HCT116 (cell line): ENCODE measurements around the gene SCGB3A2. TPM values are rescaled to one million over a fixed set of nuclear protein-coding genes. Genes with fewer than 3 reads are reported as not detected.

Experiments used
- ATAC-seq: fragments of 200-7000 bp; cut with Tn5 transposase; 2 replicates; pipeline ENCODE4 v1.9.1; 2020; ENCODE audit warnings: mild to moderate bottlenecking, moderate library complexity
- BruUV-seq: library from RNA; stranded (reverse); fragments of 400-500 nt; replicated peaks from 2 replicates; lab custom pipeline; 2021; lab: Mats Ljungman, UMichigan
- CTCF ChIA-PET: fragments of 300-600 bp; sonication (Branson Sonifier 250); formaldehyde crosslinking; loops from one replicate; lab custom pipeline; 2021; ENCODE audit warnings: antibody characterized with exemption; lab: Charles Lee
- POLR2A ChIA-PET: fragments of 300-600, 350-600 bp; sonication (Branson Sonifier 250); formaldehyde crosslinking; loops from one replicate; lab custom pipeline; 2021; ENCODE audit warnings: antibody characterized with exemption; lab: Charles Lee
- RAD21 ChIA-PET, 2 experiments: fragments of 300-600 bp; sonication (Branson Sonifier 250); formaldehyde crosslinking; loops; one replicate each; lab custom pipeline; 2023; ENCODE audit warnings: low total read pairs in 2 of 2; ENCODE audit not compliant: uncharacterized antibody in 2 of 2, unreplicated experiment in 2 of 2, low non-redundant PET in 1 of 2; lab: Charles Lee
- DNase-seq: peaks from one replicate; pipeline ENCODE4 v3.0.0-alpha.2; 2010; ENCODE audit warnings: low read depth, low spot score
- H2AFZ ChIP-seq: fragments of 200-600 bp; shearing (Covaris generic), sonication (generic); 2 replicates; pipeline ENCODE4 v1.6.1; 2017; ENCODE audit warnings: low read depth, mixed run types, mixed read lengths, antibody characterized with exemption, low read length; ENCODE audit not compliant: poor library complexity, severe bottlenecking
- H3K27ac ChIP-seq: 2 replicates; pipeline ENCODE4 v1.5.1; 2012; ENCODE audit warnings: low read depth, low read length
- H3K27me3 ChIP-seq: fragments of 200-600 bp; sonication (generic); 2 replicates; pipeline ENCODE4 v1.6.1; 2016; ENCODE audit warnings: mixed run types, low read length, mixed read lengths; ENCODE audit not compliant: insufficient read depth
- H3K36me3 ChIP-seq, 2 experiments: fragments of 200-500 bp in 1 of 2; fragments of 200-600 bp in 1 of 2; sonication (Bioruptor generic) in 1 of 2; sonication (generic) in 1 of 2; 2 replicates each; pipeline versions ENCODE4 v1.5.1 to v1.6.1; 2014 to 2016; ENCODE audit warnings: low read length in 2 of 2, inconsistent platforms in 1 of 2, mixed read lengths in 1 of 2, mixed run types in 1 of 2; ENCODE audit not compliant: insufficient read depth in 2 of 2, control insufficient read depth in 1 of 2
- H3K4me1 ChIP-seq, 2 experiments: fragments of 200-600 bp in 1 of 2; sonication (generic) in 1 of 2; 2 replicates each; pipeline versions ENCODE4 v1.5.1 to v1.6.1; 2012 to 2017; ENCODE audit warnings: low read length in 2 of 2, inconsistent platforms in 1 of 2, mild to moderate bottlenecking in 1 of 2, mixed read lengths in 1 of 2, mixed run types in 1 of 2, moderate library complexity in 1 of 2; ENCODE audit not compliant: insufficient read depth in 2 of 2, control insufficient read depth in 1 of 2
- H3K4me2 ChIP-seq: fragments of 200-600 bp; sonication (generic); 2 replicates; pipeline ENCODE4 v1.6.1; 2017; ENCODE audit warnings: mixed run types, low read length, mixed read lengths
- H3K4me3 ChIP-seq, 2 experiments: fragments of 200-600 bp in 1 of 2; sonication (generic) in 1 of 2; replicated peaks in 1 of 2; 2 replicates each; pipeline ENCODE4 v1.5.1; 2011 to 2016; ENCODE audit warnings: low read length in 2 of 2, control low read depth in 1 of 2, low read depth in 1 of 2, mild to moderate bottlenecking in 1 of 2, mixed read lengths in 1 of 2, mixed run types in 1 of 2
- H3K79me2 ChIP-seq: fragments of 200-600 bp; sonication (generic); 2 replicates; pipeline ENCODE4 v1.6.1; 2017; ENCODE audit warnings: mild to moderate bottlenecking, mixed run types, low read length, moderate library complexity, mixed read lengths; ENCODE audit not compliant: insufficient read depth
- H3K9ac ChIP-seq: fragments of 200-600 bp; sonication (generic); 2 replicates; pipeline ENCODE4 v1.6.1; 2016; ENCODE audit warnings: low read length, mixed read lengths
- H3K9me2 ChIP-seq: fragments of 200-600 bp; sonication (generic), shearing (Covaris generic); 2 replicates; pipeline ENCODE4 v1.6.1; 2017; ENCODE audit warnings: mixed run types, mild to moderate bottlenecking, moderate library complexity; ENCODE audit not compliant: insufficient read depth
- H3K9me3 ChIP-seq, 2 experiments: fragments of 200-500 bp in 1 of 2; fragments of 200-600 bp in 1 of 2; sonication (Bioruptor generic) in 1 of 2; sonication (generic) in 1 of 2; 2 replicates each; pipeline ENCODE4 v1.6.1; 2014 to 2017; ENCODE audit warnings: low read length in 2 of 2, mixed read lengths in 2 of 2, inconsistent platforms in 1 of 2, low read depth in 1 of 2, mild to moderate bottlenecking in 1 of 2, mixed run types in 1 of 2, moderate library complexity in 1 of 2; ENCODE audit not compliant: control insufficient read depth in 1 of 2, insufficient read depth in 1 of 2
- H4K20me1 ChIP-seq: fragments of 200-600 bp; sonication (generic), shearing (Covaris generic); 2 replicates; pipeline ENCODE4 v1.6.1; 2017; ENCODE audit warnings: mixed run types, mild to moderate bottlenecking, moderate library complexity; ENCODE audit not compliant: insufficient read depth
- CEBPB ChIP-seq: IDR thresholded peaks from 2 replicates; pipeline ENCODE4 v1.6.1; 2012; ENCODE audit warnings: low read depth
- EGR1 ChIP-seq: IDR thresholded peaks from 2 replicates; pipeline ENCODE4 v1.6.1; 2012; ENCODE audit warnings: low read depth
- ELF1 ChIP-seq: IDR thresholded peaks from 2 replicates; pipeline ENCODE4 v1.6.1; 2012; ENCODE audit warnings: low read depth, borderline replicate concordance
- EZH2phosphoT487 ChIP-seq: fragments of 200-600 bp; IDR thresholded peaks from 2 replicates; pipeline ENCODE4 v1.6.1; 2018; ENCODE audit warnings: antibody characterized with exemption, borderline replicate concordance
- JUND ChIP-seq: IDR thresholded peaks from 2 replicates; pipeline ENCODE4 v1.6.1; 2012
- MAX ChIP-seq: IDR thresholded peaks from 2 replicates; pipeline ENCODE4 v1.6.1; 2012
- POLR2AphosphoS5 ChIP-seq: IDR thresholded peaks from 2 replicates; pipeline ENCODE4 v1.6.1; 2011; ENCODE audit warnings: mild to moderate bottlenecking, low read depth, low read length, moderate library complexity
- RAD21 ChIP-seq: IDR thresholded peaks from 2 replicates; pipeline ENCODE4 v1.6.1; 2012; ENCODE audit warnings: low read depth, mild to moderate bottlenecking
- SIN3A ChIP-seq: IDR thresholded peaks from 2 replicates; pipeline ENCODE4 v1.6.1; 2012; ENCODE audit warnings: low read depth
- SP1 ChIP-seq: IDR thresholded peaks from 2 replicates; pipeline ENCODE4 v1.6.1; 2012; ENCODE audit warnings: low read depth
- SRF ChIP-seq: IDR thresholded peaks from 2 replicates; pipeline ENCODE4 v1.6.1; 2012; ENCODE audit warnings: low read depth
- TCF7L2 ChIP-seq: IDR thresholded peaks from 2 replicates; pipeline ENCODE4 v1.7.0; 2011; ENCODE audit warnings: borderline replicate concordance, inconsistent platforms; ENCODE audit not compliant: insufficient read depth, insufficient read length; ENCODE audit errors: extremely low read depth
- ZBTB33 ChIP-seq: IDR thresholded peaks from 2 replicates; pipeline ENCODE4 v1.6.1; 2011; ENCODE audit warnings: mild to moderate bottlenecking, low read length, moderate library complexity; ENCODE audit not compliant: insufficient replicate concordance; ENCODE audit errors: extremely low read depth
- ZFX ChIP-seq: fragments of 450-650 bp; IDR thresholded peaks from 2 replicates; pipeline ENCODE4 v1.6.1; 2017
- ZNF274 ChIP-seq: fragments of 200-500 bp; sonication (Bioruptor generic); IDR thresholded peaks from 2 replicates; pipeline ENCODE4 v1.6.1; 2014; ENCODE audit warnings: mild to moderate bottlenecking, low read depth, low read length, inconsistent platforms
- intact Hi-C: fragments of 100-400 bp; cut with micrococcal nuclease; formaldehyde crosslinking; loops from 2 replicates; pipeline ENCODE4 v1.10.0; 2022
- total RNA-seq: library from RNA; stranded (reverse); gene quantifications from one replicate; pipeline ENCODE4 v1.2.1, GENCODE V29; 2021; ENCODE audit not compliant: unreplicated experiment

The SCGB3A2 gene
- total RNA-seq, 1 experiment from 2014 or later: not detected

GRCh38 chr5:147851578-147851977 lies 26.9 kb upstream of the SCGB3A2 start:
- Histone ChIP-seq H3K36me3 (no peaks in the 10 kb centered on the region), H3K79me2 (no peaks in the 10 kb centered on the region), H3K4me1 (no peaks in the 10 kb centered on the region), H3K9ac (no peak overlapping the region), H2AFZ (no peak overlapping the region), H4K20me1 (no peaks in the 10 kb centered on the region), H3K9me3 (no peaks in the 10 kb centered on the region), H3K4me3 (no peak overlapping the region), H3K9me2 (no peaks in the 10 kb centered on the region), H3K4me2 (no peak overlapping the region), H3K27me3 (peaks cover 5% of the 10 kb centered on the region), H3K27ac (no peak overlapping the region)
- intact Hi-C loops: no loop called here
- TF ChIP-seq SRF (no peak), ELF1 (no peak), ZNF274 (no peak), SIN3A (no peak), ZBTB33 (no peak), CEBPB (no peak), TCF7L2 (no peak), ZFX (no peak), POLR2AphosphoS5 (no peak), EZH2phosphoT487 (no peak), RAD21 (no peak), EGR1 (no peak), MAX (no peak), SP1 (no peak), JUND (no peak)
- ATAC-seq (no peak), DNase-seq (no peak)
- RAD21 ChIA-PET: no interaction called here
- POLR2A ChIA-PET: no interaction called here
- BruUV-seq: no TSS peak
- CTCF ChIA-PET: no interaction called here
